ENCODE data around the gene PCCB. TPM values are rescaled to one million over a fixed set of nuclear protein-coding genes. Genes with fewer than 3 reads are reported as not detected.
"Not testable (repeated sequence)": the region's sequence is repeated elsewhere in the genome, so short reads cannot be mapped to it uniquely, and the experiment has no call there.

PCCB gene
- 106 TPM for total RNA-seq
- long read RNA-seq, full-length matches to known transcripts, result 135 of 162 reads
- long read RNA-seq, partial matches to known transcripts, result 14 of 162 reads
- long read RNA-seq, other reads (novel, unspliced or antisense), result 13 of 162 reads

GRCh38 chr3:136250059-136250902, at the start of gene PCCB:
Gene PCCB (plus strand): TSS chr3:136250340. CDS start chr3:136250376, 36 bp downstream.
- H3K4me1 ChIP-seq, result peaks cover 28% of the 10 kb centered on the region
- peak; percentile 94 for DNase-seq
- peak within 1 kb of the TSS; percentile 84 for H3K4me3 ChIP-seq
- peak; percentile 87 for TF ChIP-seq CTCF (IDR thresholded peaks at IDR 0.05; ENCODE audit: borderline replicate concordance)
- H3K27ac ChIP-seq (replicated peaks), result peak within 1 kb of the TSS; percentile 98
- H3K36me3 ChIP-seq, result peaks cover 4% of the 10 kb centered on the region
- H3K9me3 ChIP-seq (replicated peaks), result no peaks in the 10 kb centered on the region
- intact Hi-C loops (cut with micrococcal nuclease), result no loop called here
- no peaks in the 10 kb centered on the region for H3K27me3 ChIP-seq (ENCODE audit: low read depth)

- intact Hi-C loops (cut with micrococcal nuclease), result no loop called here
- Histone ChIP-seq H3K27me3 (ENCODE audit: low read depth) (peaks cover 28% of the 10 kb centered on the region), H3K27ac (replicated peaks) (no peak overlapping the region), H3K4me1 (no peaks in the 10 kb centered on the region), H3K9me3 (replicated peaks) (no peaks in the 10 kb centered on the region), H3K4me3 (no peak overlapping the region), H3K36me3 (no peaks in the 10 kb centered on the region)
- no peak for DNase-seq
- no peak for TF ChIP-seq CTCF (IDR thresholded peaks at IDR 0.05; ENCODE audit: borderline replicate concordance)
Measured at GRCh38 chr3:136207489-136208115, 42.5 kb upstream of the PCCB start.

- DNase-seq, result no peak
- no peaks in the 10 kb centered on the region for H3K4me1 ChIP-seq
- no peaks in the 10 kb centered on the region for H3K9me3 ChIP-seq (replicated peaks)
- peaks cover 28% of the 10 kb centered on the region for H3K27me3 ChIP-seq (ENCODE audit: low read depth)
- H3K27ac ChIP-seq (replicated peaks), result no peak overlapping the region
- no peaks in the 10 kb centered on the region for H3K36me3 ChIP-seq
- intact Hi-C loops (cut with micrococcal nuclease), result no loop called here
- no peak for TF ChIP-seq CTCF (IDR thresholded peaks at IDR 0.05; ENCODE audit: borderline replicate concordance)
- no peak overlapping the region for H3K4me3 ChIP-seq
Measured at GRCh38 chr3:136209921-136210320, 40.2 kb upstream of the PCCB start.

GRCh38 chr3:136211547-136211946, 38.6 kb upstream of the PCCB start:
- Histone ChIP-seq H3K4me1 (no peaks in the 10 kb centered on the region), H3K27ac (replicated peaks) (no peak overlapping the region), H3K4me3 (no peak overlapping the region), H3K9me3 (replicated peaks) (no peaks in the 10 kb centered on the region), H3K36me3 (no peaks in the 10 kb centered on the region), H3K27me3 (ENCODE audit: low read depth) (peaks cover 25% of the 10 kb centered on the region)
- intact Hi-C loops (cut with micrococcal nuclease), result no loop called here
- no peak for TF ChIP-seq CTCF (IDR thresholded peaks at IDR 0.05; ENCODE audit: borderline replicate concordance)
- DNase-seq, result no peak

- H3K9me3 ChIP-seq (replicated peaks); intact Hi-C loops (cut with micrococcal nuclease); DNase-seq; H3K4me1 ChIP-seq; H3K27ac ChIP-seq (replicated peaks); H3K4me3 ChIP-seq; H3K36me3 ChIP-seq; H3K27me3 ChIP-seq (ENCODE audit: low read depth): not testable (repeated sequence)
Measured at GRCh38 chr3:136222746-136223145, 27.4 kb upstream of the PCCB start.

GRCh38 chr3:136232413-136232812, 17.7 kb upstream of the PCCB start:
- no peak for TF ChIP-seq CTCF (IDR thresholded peaks at IDR 0.05; ENCODE audit: borderline replicate concordance)
- intact Hi-C loops (cut with micrococcal nuclease), result no loop called here
- Histone ChIP-seq H3K36me3 (no peaks in the 10 kb centered on the region), H3K4me1 (no peaks in the 10 kb centered on the region), H3K9me3 (replicated peaks) (no peaks in the 10 kb centered on the region), H3K4me3 (no peak overlapping the region), H3K27ac (replicated peaks) (no peak overlapping the region), H3K27me3 (ENCODE audit: low read depth) (no peaks in the 10 kb centered on the region)
- DNase-seq, result no peak
